Astrocyte (in vitro differentiated cells and primary cell): ENCODE results near the gene WNT3A. TPM values are rescaled to one million over a fixed set of nuclear protein-coding genes. Genes with fewer than 3 reads are reported as not detected.

Experiments used
- DNase-seq: peaks from one replicate; pipeline ENCODE4 v3.0.0-alpha.2; 2010; ENCODE audit warnings: low read depth
- FAIRE-seq: peaks from 2 replicates; lab custom pipeline; 2011; peaks lifted over from hg19 to GRCh38; lab: Jason Lieb, UNC
- H2AFZ ChIP-seq: 2 replicates; pipeline ENCODE4 v1.6.0; 2012; ENCODE audit warnings: low read depth, low read length, inconsistent platforms
- H3K27ac ChIP-seq: 2 replicates; pipeline ENCODE4 v1.5.1; 2011; ENCODE audit warnings: low read depth, low read length, inconsistent platforms
- H3K27me3 ChIP-seq: 2 replicates; pipeline ENCODE4 v1.6.0; 2011; ENCODE audit warnings: low read length, inconsistent platforms; ENCODE audit not compliant: insufficient read depth
- H3K36me3 ChIP-seq: 2 replicates; pipeline ENCODE4 v1.5.1; 2011; ENCODE audit warnings: low read length, inconsistent platforms; ENCODE audit not compliant: insufficient read depth
- H3K4me1 ChIP-seq: 2 replicates; pipeline ENCODE4 v1.5.1; 2011; ENCODE audit warnings: low read length, inconsistent platforms; ENCODE audit not compliant: insufficient read depth
- H3K4me2 ChIP-seq: 2 replicates; pipeline ENCODE4 v1.6.0; 2012; ENCODE audit warnings: low read length, inconsistent platforms
- H3K4me3 ChIP-seq: 2 replicates; pipeline ENCODE4 v1.5.1; 2011; ENCODE audit warnings: low read depth, mild to moderate bottlenecking, low read length, inconsistent platforms; ENCODE audit not compliant: insufficient read depth
- H3K79me2 ChIP-seq: 2 replicates; pipeline ENCODE4 v1.6.0; 2012; ENCODE audit warnings: mild to moderate bottlenecking, low read length, inconsistent platforms; ENCODE audit not compliant: insufficient read depth
- H3K9ac ChIP-seq: 2 replicates; pipeline ENCODE4 v1.6.0; 2012; ENCODE audit warnings: mild to moderate bottlenecking, low read length, inconsistent platforms
- H3K9me3 ChIP-seq: 2 replicates; pipeline ENCODE4 v1.5.1; 2012; ENCODE audit warnings: low read depth, mild to moderate bottlenecking, low read length, inconsistent platforms; ENCODE audit not compliant: insufficient read depth
- H4K20me1 ChIP-seq: 2 replicates; pipeline ENCODE4 v1.6.0; 2012; ENCODE audit warnings: low read length, inconsistent platforms; ENCODE audit not compliant: insufficient read depth
- H3K27ac Mint-ChIP-seq: one replicate; pipeline ENCODE4 v1.8.0; 2021; ENCODE audit warnings: mild to moderate bottlenecking, mixed read lengths; ENCODE audit not compliant: unreplicated experiment
- H3K27me3 Mint-ChIP-seq: one replicate; pipeline ENCODE4 v1.8.0; 2021; ENCODE audit warnings: low read depth, mixed read lengths; ENCODE audit not compliant: unreplicated experiment
- H3K36me3 Mint-ChIP-seq: one replicate; pipeline ENCODE4 v1.8.0; 2021; ENCODE audit warnings: low read depth, mixed read lengths; ENCODE audit not compliant: unreplicated experiment
- H3K4me1 Mint-ChIP-seq: one replicate; pipeline ENCODE4 v1.8.0; 2021; ENCODE audit warnings: low read depth, mixed read lengths; ENCODE audit not compliant: unreplicated experiment
- H3K4me3 Mint-ChIP-seq: one replicate; pipeline ENCODE4 v1.8.0; 2021; ENCODE audit warnings: mild to moderate bottlenecking, moderate library complexity, mixed read lengths; ENCODE audit not compliant: unreplicated experiment
- H3K9me3 Mint-ChIP-seq: one replicate; pipeline ENCODE4 v1.8.0; 2021; ENCODE audit warnings: mild to moderate bottlenecking, mixed read lengths; ENCODE audit not compliant: unreplicated experiment
- EZH2 ChIP-seq: IDR thresholded peaks from 2 replicates; pipeline ENCODE4 v1.6.1; 2012; ENCODE audit warnings: mild to moderate bottlenecking, low read length, inconsistent platforms; ENCODE audit not compliant: insufficient read depth
- total RNA-seq: library from RNA; stranded (reverse); gene quantifications from 2 replicates; pipeline ENCODE4 v1.2.1, GENCODE V29; 2021
- TF ChIP-seq, protein P1 (sequence below): IDR thresholded peaks from 2 replicates; pipeline ENCODE4 v1.5.1; 2011; ENCODE audit warnings: low read depth, mild to moderate bottlenecking, inconsistent platforms, low read length, moderate library complexity; ENCODE audit not compliant: insufficient read depth

Gene WNT3A
- total RNA-seq, 1 donor from 2014 or later: not detected

DNA sequence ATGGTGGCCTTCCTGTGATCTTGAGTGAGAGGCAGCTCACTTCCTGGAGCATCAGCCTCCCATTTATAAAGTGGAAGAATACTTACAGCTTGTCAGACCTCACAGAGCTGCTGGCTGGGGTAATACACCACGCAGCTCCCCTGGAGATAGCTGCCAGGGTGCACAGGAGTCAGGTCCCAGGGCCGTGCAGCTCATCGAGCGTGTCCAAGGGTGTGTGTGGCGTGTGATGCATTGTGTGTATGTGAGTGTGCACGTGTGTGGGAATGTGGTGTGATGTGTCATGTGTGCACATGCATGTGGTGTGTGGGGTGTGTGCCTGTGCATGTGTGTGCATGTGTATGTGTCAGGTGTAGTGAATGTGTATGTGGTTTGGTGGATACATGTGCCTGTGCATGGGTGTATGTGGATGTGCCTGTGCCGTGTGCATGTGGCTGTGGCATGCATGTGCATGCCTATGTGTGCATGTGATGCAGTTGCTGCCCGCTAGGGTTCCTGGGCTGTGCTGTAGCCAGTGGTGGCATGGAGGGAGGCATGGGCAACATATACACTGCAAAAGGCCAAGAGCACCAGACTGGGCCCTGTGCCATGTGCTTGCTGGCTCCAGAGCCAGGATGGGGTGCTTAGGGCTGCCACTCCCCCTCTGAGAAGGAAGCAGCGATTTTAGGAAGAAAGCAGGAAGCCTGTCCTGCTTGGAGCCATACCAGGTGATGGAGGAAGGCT, 24.6 kb downstream of the WNT3A start:
- H3K4me3 ChIP-seq: no peak overlapping the region
- Mint-ChIP-seq H3K27me3 (peaks cover 58% of the 10 kb centered on the region), H3K4me3 (no peak overlapping the region), H3K27ac (no peak overlapping the region), H3K4me1 (no peaks in the 10 kb centered on the region), H3K36me3 (no peaks in the 10 kb centered on the region), H3K9me3 (peaks cover 6% of the 10 kb centered on the region)
- TF ChIP-seq, protein P1, sequence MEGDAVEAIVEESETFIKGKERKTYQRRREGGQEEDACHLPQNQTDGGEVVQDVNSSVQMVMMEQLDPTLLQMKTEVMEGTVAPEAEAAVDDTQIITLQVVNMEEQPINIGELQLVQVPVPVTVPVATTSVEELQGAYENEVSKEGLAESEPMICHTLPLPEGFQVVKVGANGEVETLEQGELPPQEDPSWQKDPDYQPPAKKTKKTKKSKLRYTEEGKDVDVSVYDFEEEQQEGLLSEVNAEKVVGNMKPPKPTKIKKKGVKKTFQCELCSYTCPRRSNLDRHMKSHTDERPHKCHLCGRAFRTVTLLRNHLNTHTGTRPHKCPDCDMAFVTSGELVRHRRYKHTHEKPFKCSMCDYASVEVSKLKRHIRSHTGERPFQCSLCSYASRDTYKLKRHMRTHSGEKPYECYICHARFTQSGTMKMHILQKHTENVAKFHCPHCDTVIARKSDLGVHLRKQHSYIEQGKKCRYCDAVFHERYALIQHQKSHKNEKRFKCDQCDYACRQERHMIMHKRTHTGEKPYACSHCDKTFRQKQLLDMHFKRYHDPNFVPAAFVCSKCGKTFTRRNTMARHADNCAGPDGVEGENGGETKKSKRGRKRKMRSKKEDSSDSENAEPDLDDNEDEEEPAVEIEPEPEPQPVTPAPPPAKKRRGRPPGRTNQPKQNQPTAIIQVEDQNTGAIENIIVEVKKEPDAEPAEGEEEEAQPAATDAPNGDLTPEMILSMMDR: no peak
- TF ChIP-seq EZH2: no peak
- no peaks in the 10 kb centered on the region for H3K4me1 ChIP-seq
- H3K9ac ChIP-seq: no peak overlapping the region
- H3K4me2 ChIP-seq: no peak overlapping the region
- peaks cover 7% of the 10 kb centered on the region for H3K27me3 ChIP-seq
- H2AFZ ChIP-seq: no peak overlapping the region
- DNase-seq (no peak), FAIRE-seq (no peak)
- no peak overlapping the region for H3K27ac ChIP-seq
- H3K36me3 ChIP-seq: no peaks in the 10 kb centered on the region
- H3K79me2 ChIP-seq: no peaks in the 10 kb centered on the region
- peaks cover 4% of the 10 kb centered on the region for H3K9me3 ChIP-seq
- no peaks in the 10 kb centered on the region for H4K20me1 ChIP-seq

DNA sequence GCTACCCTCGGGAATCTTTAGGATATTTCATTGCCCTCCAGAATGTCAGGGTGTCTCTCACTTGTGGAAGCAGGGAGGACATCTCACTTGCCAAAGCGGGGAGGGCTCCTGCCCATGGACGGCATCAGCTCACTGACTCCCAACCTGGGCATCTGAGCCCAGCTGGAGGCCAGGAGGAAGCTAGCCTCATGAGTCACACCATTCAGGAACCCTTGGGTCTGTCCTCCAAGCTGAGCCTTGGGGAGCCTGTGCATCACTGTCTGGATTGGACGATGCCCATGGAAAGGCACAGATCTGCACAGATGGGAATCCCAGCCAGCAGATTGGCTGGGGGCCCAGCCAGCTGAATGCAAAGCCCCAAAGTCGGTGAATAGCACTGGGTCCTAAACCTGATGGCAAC, 25.2 kb downstream of the WNT3A start:
- no peak overlapping the region for H3K4me2 ChIP-seq
- FAIRE-seq: no peak

DNA sequence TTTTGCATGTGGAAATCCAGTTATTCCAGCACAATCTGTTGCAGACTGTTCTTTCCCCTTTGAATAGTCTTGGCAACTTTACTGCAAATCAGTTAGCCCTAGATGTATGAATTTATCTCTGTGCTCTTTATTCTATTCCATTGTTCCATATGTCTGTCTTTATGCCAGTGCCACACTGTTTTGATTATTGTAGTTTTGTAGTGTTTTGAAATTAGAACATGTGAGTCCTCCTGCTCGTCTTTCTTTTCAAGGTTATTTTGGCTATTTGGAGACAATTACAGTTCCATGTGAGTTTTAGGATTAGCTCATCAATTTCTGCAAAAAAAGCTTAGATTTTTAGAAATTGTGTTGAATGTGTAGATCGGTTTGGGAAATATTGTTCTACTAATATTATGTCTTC, 26.6 kb downstream of the WNT3A start:
- H3K4me1 ChIP-seq: no peaks in the 10 kb centered on the region
- peaks cover 10% of the 10 kb centered on the region for H3K27me3 ChIP-seq
- H3K4me2 ChIP-seq: no peak overlapping the region
- H3K36me3 Mint-ChIP-seq: no peaks in the 10 kb centered on the region
- H3K27ac Mint-ChIP-seq: no peak overlapping the region
- H2AFZ ChIP-seq: no peak overlapping the region
- no peaks in the 10 kb centered on the region for H3K4me1 Mint-ChIP-seq
- H3K79me2 ChIP-seq: no peaks in the 10 kb centered on the region
- no peak overlapping the region for H3K4me3 ChIP-seq
- no peak overlapping the region for H3K9ac ChIP-seq
- DNase-seq (no peak), FAIRE-seq (no peak)
- no peak overlapping the region for H3K4me3 Mint-ChIP-seq
- H3K9me3 Mint-ChIP-seq: peaks cover 4% of the 10 kb centered on the region
- no peak for TF ChIP-seq EZH2
- TF ChIP-seq, protein P1: no peak
- peaks cover 4% of the 10 kb centered on the region for H3K9me3 ChIP-seq
- H3K36me3 ChIP-seq: no peaks in the 10 kb centered on the region
- no peaks in the 10 kb centered on the region for H4K20me1 ChIP-seq
- peaks cover 54% of the 10 kb centered on the region for H3K27me3 Mint-ChIP-seq
- no peak overlapping the region for H3K27ac ChIP-seq

More for the DNA sequence above, 25.2 kb downstream of the WNT3A start:
- H3K27ac ChIP-seq: no peak overlapping the region
- H3K36me3 ChIP-seq: no peaks in the 10 kb centered on the region
- Mint-ChIP-seq H3K27me3 (peaks cover 58% of the 10 kb centered on the region), H3K36me3 (no peaks in the 10 kb centered on the region), H3K4me3 (no peak overlapping the region), H3K27ac (no peak overlapping the region), H3K9me3 (peaks cover 6% of the 10 kb centered on the region), H3K4me1 (no peaks in the 10 kb centered on the region)
- H2AFZ ChIP-seq: no peak overlapping the region
- no peak overlapping the region for H3K9ac ChIP-seq
- H3K4me3 ChIP-seq: no peak overlapping the region
- H3K4me1 ChIP-seq: no peaks in the 10 kb centered on the region
- H4K20me1 ChIP-seq: no peaks in the 10 kb centered on the region
- peaks cover 4% of the 10 kb centered on the region for H3K9me3 ChIP-seq
- no peaks in the 10 kb centered on the region for H3K79me2 ChIP-seq
- no peak for DNase-seq
- TF ChIP-seq, protein P1: no peak
- no peak for TF ChIP-seq EZH2
- H3K27me3 ChIP-seq: peaks cover 7% of the 10 kb centered on the region
